OCI-LY1 (cell line): ENCODE results near the gene HLA-DOA.

Experiments used
- H2AFZ ChIP-seq: fragments of 200-600 bp; sonication (generic), shearing (Covaris generic); 2 replicates; pipeline ENCODE4 v1.6.0; 2014; ENCODE audit warnings: antibody characterized with exemption, mild to moderate bottlenecking, low read length
- H3F3A ChIP-seq: fragments of 200-600 bp; sonication (generic), shearing (Covaris generic); 2 replicates; pipeline ENCODE4 v1.6.0; 2014; ENCODE audit warnings: mild to moderate bottlenecking, antibody characterized with exemption, low read length, moderate library complexity; ENCODE audit not compliant: insufficient read depth
- H3K27ac ChIP-seq: fragments of 200-600 bp; sonication (generic); 2 replicates; pipeline ENCODE4 v1.5.1; 2014; ENCODE audit warnings: low read length, mixed run types, mild to moderate bottlenecking, low read depth; ENCODE audit not compliant: poor library complexity, severe bottlenecking
- H3K27me3 ChIP-seq: fragments of 200-600 bp; sonication (generic); 2 replicates; pipeline ENCODE4 v1.6.0; 2014; ENCODE audit warnings: antibody characterized with exemption, mild to moderate bottlenecking, low read length, moderate library complexity; ENCODE audit not compliant: insufficient read depth
- H3K36me3 ChIP-seq: fragments of 200-600 bp; sonication (generic); 2 replicates; pipeline ENCODE4 v1.6.1; 2014; ENCODE audit warnings: mild to moderate bottlenecking, antibody characterized with exemption, low read length, moderate library complexity, mixed read lengths; ENCODE audit not compliant: insufficient read depth
- H3K4me1 ChIP-seq: fragments of 200-600 bp; sonication (generic); 2 replicates; pipeline ENCODE4 v1.5.1; 2014; ENCODE audit warnings: mild to moderate bottlenecking, low read length, moderate library complexity; ENCODE audit not compliant: insufficient read depth, severe bottlenecking
- H3K4me2 ChIP-seq: fragments of 200-600 bp; sonication (generic), shearing (Covaris generic); 2 replicates; pipeline ENCODE4 v1.6.1; 2014; ENCODE audit warnings: low read length
- H3K4me3 ChIP-seq: fragments of 200-600 bp; sonication (generic); 2 replicates; pipeline ENCODE4 v1.5.1; 2014; ENCODE audit warnings: low read length, low read depth, mild to moderate bottlenecking, mixed read lengths; ENCODE audit not compliant: poor library complexity, severe bottlenecking
- H3K79me2 ChIP-seq: fragments of 200-600 bp; shearing (Covaris generic); 2 replicates; pipeline ENCODE4 v1.6.1; 2016; ENCODE audit warnings: mixed run types, low read length, mixed read lengths; ENCODE audit not compliant: insufficient read depth
- H3K9ac ChIP-seq: fragments of 200-600 bp; sonication (generic), shearing (Covaris generic); 2 replicates; pipeline ENCODE4 v1.6.1; 2014; ENCODE audit warnings: mild to moderate bottlenecking, low read length, mixed read lengths
- H3K9me2 ChIP-seq: fragments of 200-600 bp; sonication (generic), shearing (Covaris generic); 2 replicates; pipeline ENCODE4 v1.6.1; 2014; ENCODE audit warnings: low read depth, mild to moderate bottlenecking, low read length, mixed read lengths
- H3K9me3 ChIP-seq: fragments of 200-600 bp; shearing (Covaris generic); 2 replicates; pipeline ENCODE4 v1.6.1; 2014; ENCODE audit warnings: low read length, mixed read lengths
- H4K20me1 ChIP-seq: fragments of 200-600 bp; sonication (generic), shearing (Covaris generic); 2 replicates; pipeline ENCODE4 v1.6.0; 2016; ENCODE audit warnings: mild to moderate bottlenecking, low read length; ENCODE audit not compliant: insufficient read depth
- CTCF ChIP-seq: fragments of 200-600 bp; sonication (generic), shearing (Covaris generic); IDR thresholded peaks from 2 replicates; pipeline ENCODE4 v1.5.1; 2017; ENCODE audit warnings: mild to moderate bottlenecking, antibody characterized with exemption, low read length, moderate library complexity, mixed read lengths
- EZH2 ChIP-seq: fragments of 200-600 bp; sonication (generic), shearing (Covaris generic); IDR thresholded peaks from 2 replicates; pipeline ENCODE4 v1.8.0; 2017; ENCODE audit warnings: borderline replicate concordance, mixed run types, mild to moderate bottlenecking, antibody characterized with exemption, low read length, moderate library complexity, mixed read lengths

Gene HLA-DOA

DNA sequence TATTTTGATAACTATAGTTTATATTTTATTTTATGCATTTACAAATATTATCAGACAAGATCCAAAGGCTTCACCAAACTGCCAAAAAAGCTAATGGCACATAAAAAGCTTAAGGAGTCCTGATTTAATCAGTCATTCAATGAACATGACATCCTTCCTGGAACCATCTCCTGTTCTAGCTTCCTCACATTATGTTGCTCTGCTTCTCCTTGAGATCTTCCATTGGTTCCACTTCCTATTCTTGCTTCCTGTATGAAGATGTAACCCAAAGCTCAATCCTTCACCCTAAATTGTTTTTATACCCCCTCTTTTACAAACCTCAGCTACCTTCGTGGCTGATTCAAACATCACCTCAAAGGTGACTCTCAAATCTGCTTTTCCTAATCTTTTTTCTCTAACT lies 45.5 kb downstream of the HLA-DOA start:
- no peak for TF ChIP-seq EZH2
- TF ChIP-seq CTCF: no peak
- no peak overlapping the region for H3K4me3 ChIP-seq
- peaks cover 36% of the 10 kb centered on the region for H3K4me1 ChIP-seq
- H3K4me2 ChIP-seq: no peak overlapping the region
- no peaks in the 10 kb centered on the region; the same call in 1 of the 2 replicates for H3F3A ChIP-seq
- H3K79me2 ChIP-seq: 0 out of 2 replicates have a peak, but pooled peaks cover 14% of the 10 kb centered on the region
- no peak overlapping the region for H3K9ac ChIP-seq
- no peaks in the 10 kb centered on the region for H4K20me1 ChIP-seq
- peaks cover 8% of the 10 kb centered on the region for H3K9me3 ChIP-seq
- H2AFZ ChIP-seq: no peak overlapping the region
- no peaks in the 10 kb centered on the region for H3K36me3 ChIP-seq
- no peaks in the 10 kb centered on the region for H3K27me3 ChIP-seq
- no peak overlapping the region for H3K27ac ChIP-seq
- no peaks in the 10 kb centered on the region for H3K9me2 ChIP-seq

DNA sequence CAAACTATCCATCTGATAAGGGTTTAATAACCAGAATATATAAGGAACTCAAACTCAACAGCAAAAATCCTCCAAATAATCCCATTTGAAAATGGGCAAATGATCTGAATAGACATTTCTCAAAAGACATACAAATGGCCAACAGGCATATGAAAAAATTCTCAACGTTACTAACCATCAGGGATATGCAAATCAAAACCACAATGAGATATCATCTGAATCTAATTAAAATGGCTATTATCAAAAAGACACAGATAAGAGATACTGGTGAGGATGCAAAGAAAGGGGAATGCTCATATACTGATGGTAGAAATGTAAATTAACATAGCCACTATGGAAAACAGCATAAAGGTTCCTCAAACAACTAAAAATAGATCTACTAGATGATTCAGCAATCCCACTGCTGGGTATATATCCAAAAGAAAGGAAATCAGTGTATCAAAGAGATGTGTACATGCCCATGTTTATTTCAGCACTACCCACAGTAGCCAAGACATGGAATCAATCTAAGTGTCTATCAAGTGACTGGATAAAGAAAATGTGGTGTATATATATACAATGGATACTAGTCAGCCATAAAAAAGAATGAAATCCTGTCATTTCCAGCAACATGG lies 47.1 kb downstream of the HLA-DOA start:
- H4K20me1 ChIP-seq: no peaks in the 10 kb centered on the region
- H3K4me2 ChIP-seq: no peak overlapping the region
- H3K27ac ChIP-seq: no peak overlapping the region
- no peak for TF ChIP-seq CTCF
- no peak for TF ChIP-seq EZH2
- H3K4me3 ChIP-seq: no peak overlapping the region
- H3K9ac ChIP-seq: no peak overlapping the region
- peaks cover 33% of the 10 kb centered on the region for H3K4me1 ChIP-seq
- H3K36me3 ChIP-seq: no peaks in the 10 kb centered on the region
- H3K27me3 ChIP-seq: no peaks in the 10 kb centered on the region
- no peak overlapping the region for H2AFZ ChIP-seq
- H3K79me2 ChIP-seq: 0 out of 2 replicates have a peak, but pooled peaks cover 14% of the 10 kb centered on the region
- peaks cover 8% of the 10 kb centered on the region for H3K9me3 ChIP-seq
- H3K9me2 ChIP-seq: no peaks in the 10 kb centered on the region
- H3F3A ChIP-seq: no peaks in the 10 kb centered on the region; the same call in 1 of the 2 replicates

- no peak for TF ChIP-seq EZH2
- TF ChIP-seq CTCF: no peak
Measured at GRCh38 chr6:32960563-32960962, 48.8 kb downstream of the HLA-DOA start.

More at GRCh38 chr6:32960563-32960962, 48.8 kb downstream of the HLA-DOA start:
- Histone ChIP-seq H3K79me2 (0 out of 2 replicates have a peak, but pooled peaks cover 14% of the 10 kb centered on the region), H3K4me2 (no peak overlapping the region), H3K4me1 (peaks cover 28% of the 10 kb centered on the region), H3K36me3 (no peaks in the 10 kb centered on the region), H3K4me3 (no peak overlapping the region), H4K20me1 (no peaks in the 10 kb centered on the region), H3K27me3 (no peaks in the 10 kb centered on the region), H3K9ac (no peak overlapping the region), H3K9me3 (peaks cover 8% of the 10 kb centered on the region), H3K9me2 (no peaks in the 10 kb centered on the region), H2AFZ (no peak overlapping the region), H3K27ac (no peak overlapping the region), H3F3A (no peaks in the 10 kb centered on the region; the same call in 1 of the 2 replicates)
